HG02840 (cell line): ENCODE measurements around the gene RBPMS2.
"Not testable (repeated sequence)": the region's sequence is repeated elsewhere in the genome, so short reads cannot be mapped to it uniquely, and the experiment has no call there.

Experiments
- ATAC-seq: cut with Tn5 transposase; IDR thresholded peaks from one replicate; pipeline ENCODE4 v1.9.1; 2021; ENCODE audit warnings: mild to moderate bottlenecking, moderate library complexity, moderate number of reproducible peaks; ENCODE audit not compliant: unreplicated experiment, low FRiP score

Gene RBPMS2

DNA sequence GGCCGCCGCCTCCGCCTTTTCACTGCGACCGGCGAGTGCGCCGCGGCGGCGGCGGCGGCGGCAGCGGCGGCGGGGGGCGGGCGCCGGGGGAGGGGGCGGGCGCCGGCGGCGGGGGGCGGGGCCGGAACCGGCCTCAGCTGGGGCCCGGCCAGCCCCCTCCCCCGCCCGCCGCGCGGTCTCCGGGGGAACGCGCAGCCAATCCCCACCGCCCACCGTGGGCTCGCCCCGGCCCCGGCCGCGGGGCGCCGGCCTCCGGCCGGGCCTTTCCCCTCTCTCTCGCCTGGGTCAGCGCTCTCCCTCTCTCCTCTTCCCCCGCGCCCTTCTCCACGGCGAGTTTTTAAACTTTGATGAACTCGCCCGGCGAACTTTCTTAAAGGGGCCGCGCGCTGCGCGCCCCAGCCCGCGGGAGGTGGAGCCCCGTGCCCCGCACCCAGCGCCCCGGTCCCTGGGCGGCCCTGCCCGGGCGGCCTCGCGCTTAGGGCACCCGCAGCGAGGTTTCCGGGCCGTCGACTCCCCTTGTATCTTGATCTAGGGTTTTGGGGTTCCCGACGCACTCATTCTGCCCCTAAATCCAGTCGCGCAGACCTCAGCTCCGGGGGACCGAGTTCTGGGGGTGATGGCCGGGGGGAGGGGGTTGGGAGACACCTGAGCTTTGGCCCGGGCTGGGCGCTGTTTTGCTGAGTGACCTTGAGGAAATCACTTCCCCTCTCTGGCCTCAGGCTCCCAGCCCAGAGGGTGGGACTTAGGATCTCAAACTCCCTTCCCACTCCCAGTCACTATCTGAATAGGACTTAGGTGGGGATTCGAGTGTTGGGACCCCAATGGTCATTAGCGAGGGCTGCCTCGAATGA is at the start of gene RBPMS2:
TSS of gene RBPMS2 (minus strand) at position 39 of the 851 bp plus-strand sequence. CDS start 270 bp downstream, outside the sequence.
- ATAC-seq: no peak

DNA sequence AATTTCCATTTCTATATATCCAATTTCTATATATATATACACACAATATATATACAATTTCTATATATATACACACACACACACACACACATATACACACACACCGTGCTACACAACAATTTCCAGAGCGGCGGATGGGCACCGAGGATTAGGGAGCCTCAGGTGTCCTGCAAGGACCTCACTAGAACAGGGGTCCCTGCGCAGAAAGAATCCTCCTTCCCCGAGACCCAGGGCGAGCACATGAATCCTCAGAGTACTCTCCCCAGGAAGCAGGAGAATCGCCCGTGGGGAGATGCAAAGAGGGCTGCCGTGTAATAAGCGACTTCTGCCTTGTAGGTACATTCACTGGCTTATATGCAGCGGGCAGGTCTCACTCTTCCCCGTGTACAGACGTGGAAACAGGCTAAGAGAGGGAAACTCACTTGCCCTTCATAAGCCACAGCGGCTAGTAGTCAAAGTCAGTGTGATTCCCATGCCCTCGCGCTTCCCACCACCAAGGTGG is 49.6 kb upstream of the RBPMS2 start:
- ATAC-seq: no peak

DNA sequence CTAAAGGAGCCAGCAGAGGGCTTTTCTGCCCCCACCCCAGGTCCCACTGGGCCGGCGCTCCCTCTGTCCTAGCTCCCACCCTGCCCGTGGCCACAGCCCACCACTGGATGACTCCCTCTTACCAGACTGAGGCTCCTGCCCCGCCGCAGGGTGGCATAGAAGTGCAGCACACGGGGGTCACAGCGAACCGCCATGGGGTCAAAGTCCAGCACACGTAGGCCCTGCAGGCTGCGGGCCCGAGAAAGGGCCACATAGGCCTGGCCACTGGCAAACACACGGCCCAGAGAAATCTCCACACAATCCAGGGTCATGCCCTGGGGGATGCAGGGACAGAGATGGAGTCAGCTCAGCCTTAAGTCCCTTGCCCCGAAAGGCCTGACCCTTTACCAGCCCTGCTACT is 41.1 kb upstream of the RBPMS2 start:
- ATAC-seq: no peak

DNA sequence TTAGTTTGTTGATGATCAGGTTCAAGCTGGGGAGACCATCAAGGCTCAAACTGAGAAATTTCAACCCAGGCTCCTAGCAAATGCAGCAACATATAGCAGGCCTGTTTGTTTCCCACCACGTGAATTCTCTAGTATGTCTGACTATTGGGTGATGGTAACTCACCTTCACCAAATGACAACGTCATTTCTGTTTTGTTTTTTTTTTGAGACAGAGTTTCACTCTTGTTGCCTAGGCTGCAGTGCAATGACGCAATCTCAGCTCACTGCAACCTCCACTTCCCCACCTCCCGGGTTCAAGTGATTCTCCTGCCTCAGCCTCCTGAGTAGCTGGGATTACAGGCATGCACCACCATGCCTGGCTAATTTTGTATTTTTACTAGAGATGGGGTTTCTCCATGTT is 39.6 kb upstream of the RBPMS2 start:
- ATAC-seq: not testable (repeated sequence)

DNA sequence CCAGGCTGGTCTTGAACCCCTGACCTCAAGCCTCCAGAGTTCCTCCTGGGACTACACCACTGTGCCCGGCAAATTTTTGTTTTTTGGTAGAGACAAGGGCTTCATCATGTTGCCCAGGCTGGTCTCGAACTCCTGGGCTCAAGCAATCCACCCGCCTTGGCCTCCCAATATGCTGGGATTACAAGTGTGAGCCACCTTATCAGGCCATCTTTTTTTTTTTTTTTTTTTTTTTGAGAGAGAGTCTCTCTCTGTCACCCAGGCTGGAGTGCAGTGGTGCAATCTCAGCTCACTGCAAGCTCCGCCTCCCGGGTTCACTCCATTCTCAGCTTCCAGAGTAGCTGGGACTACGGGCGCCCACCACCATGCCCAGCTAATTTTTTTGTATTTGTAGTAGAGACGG is 38.9 kb upstream of the RBPMS2 start:
- not testable (repeated sequence) for ATAC-seq

DNA sequence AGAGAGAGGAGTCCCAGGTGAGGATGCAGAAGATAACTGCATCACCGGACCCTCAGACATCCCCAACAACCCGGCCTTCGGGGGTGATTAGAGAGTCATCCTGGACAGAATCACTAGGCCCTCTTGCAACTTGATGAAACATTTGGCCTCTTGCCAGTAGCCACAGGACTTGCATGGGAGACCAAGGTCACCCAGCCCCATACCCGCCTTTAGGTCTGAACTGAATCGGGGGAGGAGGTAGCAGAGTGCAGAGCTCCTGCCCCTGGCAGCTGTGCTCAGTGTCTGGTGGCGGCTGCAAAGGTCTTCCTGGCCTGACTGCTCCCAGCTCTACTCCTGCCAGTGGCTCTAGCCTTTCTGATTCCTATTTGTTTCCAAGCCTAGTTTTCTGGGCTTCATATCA is 37.7 kb upstream of the RBPMS2 start:
- ATAC-seq: no peak

DNA sequence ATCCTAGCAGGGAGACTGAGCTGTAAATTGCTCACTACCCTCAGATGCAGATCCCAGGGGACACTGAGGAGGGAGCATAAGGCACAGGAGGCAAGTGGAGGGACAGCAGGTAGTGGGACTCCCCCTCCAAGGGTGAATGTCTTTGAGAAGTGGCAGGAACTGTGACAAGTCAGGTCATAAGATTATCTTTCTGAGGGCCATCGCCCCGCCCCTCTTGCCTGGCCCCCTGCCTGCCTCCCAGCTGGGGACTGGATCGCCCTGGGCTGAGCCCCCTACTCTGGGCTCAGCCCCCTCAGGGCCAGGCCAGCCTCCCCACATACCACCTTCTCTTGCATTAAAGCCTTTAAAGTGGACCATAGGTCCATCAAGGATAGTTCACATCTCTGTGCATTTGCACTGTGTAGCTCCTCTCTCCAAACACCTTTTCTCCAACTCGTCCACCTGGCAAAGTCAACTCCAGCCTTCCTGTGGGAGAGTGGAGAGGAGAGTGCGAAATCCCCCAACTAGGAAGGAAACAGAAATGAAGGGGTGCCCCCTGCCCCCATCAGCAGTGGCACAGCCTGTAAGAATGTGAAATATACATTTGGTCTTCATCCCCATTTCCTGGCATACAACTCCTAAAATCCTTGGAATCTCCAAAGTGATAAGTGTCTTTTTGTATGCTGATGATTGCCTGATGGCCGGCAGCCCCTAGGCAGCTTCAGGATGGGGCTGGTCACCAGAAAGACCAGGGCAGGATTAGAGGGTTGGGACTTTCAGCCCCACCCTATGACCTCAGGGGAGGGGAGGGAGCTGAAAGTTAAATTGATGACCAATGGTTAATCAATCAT is 35.3 kb upstream of the RBPMS2 start:
- no peak for ATAC-seq

DNA sequence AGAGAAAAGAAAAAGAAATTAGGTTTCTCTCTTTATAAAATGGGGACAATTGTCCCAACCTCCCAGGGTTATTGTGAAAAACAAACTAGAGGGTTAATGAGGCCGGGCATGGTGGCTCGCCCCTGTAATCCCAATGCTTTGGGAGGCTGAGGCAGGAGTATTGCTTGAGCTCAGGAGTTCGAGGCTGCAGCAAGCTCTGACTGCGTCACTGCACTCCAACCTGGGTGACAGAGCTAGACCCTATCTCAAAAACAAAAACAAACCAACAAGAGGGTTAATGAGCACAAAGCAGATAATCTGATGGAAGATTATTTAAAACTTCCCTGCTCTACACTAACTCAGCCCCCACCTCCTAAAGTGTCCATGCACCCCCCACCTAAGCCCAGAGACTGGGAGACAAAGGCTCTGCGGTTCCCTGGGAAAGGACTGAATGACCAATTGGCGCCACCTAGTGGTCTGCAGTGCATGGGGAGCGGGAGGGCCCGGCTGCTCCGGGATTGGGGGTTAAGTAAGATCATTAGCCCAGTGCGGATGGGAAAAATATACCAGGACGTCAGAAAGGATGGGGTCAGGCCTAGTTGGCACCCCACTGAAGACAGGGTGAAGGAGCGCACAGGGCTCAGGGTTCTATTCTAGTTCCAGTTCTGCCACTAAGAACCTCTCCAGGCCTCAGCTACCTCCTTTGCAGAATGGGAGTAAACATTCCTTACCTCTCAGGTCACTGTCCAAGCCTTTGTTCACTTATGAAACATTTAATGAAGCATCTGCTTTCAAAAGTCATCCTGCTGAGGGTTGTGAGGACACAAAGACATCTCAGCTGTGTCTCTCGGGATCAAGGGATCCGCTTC is 34.5 kb upstream of the RBPMS2 start:
- ATAC-seq: no peak

DNA sequence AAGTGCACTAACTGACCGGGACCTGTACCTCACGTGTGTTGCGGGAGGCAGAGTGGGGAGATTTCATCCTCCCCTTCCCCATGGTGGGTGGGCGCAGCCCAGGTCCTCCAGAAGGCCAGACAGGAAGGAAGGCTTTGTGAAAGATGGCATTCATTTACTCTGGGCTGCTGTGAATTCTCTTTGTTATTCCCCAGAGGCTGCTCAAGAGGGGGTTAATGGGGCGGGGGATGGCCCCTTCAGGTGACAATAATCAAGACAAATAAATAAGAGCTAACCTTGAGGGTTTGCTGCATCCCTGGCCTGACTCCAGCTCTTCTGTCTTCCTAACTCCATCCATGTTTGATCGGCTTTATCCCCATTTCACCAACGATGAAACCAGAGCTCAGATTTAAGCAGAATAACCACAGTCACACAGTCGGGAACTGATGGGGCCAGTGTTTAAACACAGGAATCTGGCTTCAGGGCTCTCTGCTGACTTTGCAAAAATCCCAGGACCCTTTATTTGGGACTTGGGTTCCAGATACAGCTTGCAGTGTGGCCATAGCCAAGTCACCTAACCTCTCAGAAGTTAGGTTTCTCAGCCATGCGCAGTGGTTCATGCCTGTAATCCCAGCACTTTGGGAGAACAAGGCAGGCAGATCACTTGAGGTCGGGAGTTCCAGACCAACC is 33.5 kb upstream of the RBPMS2 start:
- no peak for ATAC-seq

DNA sequence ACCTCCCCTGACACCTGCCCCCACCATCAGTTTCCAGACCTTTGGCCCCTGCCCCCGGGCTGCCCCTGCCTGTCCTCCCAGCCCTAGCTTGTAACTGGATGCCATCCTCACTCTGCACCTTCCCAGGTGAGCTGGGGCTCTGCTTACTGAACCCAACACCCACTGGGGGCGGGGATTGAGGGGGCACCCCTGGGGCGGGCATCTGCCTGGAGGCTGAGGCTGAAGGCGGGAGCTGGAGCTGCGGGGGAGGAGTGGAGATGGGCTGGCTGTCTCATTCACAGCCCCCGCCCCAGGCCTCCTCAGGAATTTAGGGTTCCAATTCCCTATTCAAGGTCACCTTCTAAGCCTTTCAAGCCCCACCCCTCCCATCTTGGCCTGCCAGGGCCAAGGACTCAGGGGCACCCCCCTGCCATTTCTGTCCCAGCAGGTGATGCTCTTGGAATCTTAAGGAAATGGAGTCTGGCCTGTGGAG is 32.4 kb upstream of the RBPMS2 start:
- no peak for ATAC-seq

DNA sequence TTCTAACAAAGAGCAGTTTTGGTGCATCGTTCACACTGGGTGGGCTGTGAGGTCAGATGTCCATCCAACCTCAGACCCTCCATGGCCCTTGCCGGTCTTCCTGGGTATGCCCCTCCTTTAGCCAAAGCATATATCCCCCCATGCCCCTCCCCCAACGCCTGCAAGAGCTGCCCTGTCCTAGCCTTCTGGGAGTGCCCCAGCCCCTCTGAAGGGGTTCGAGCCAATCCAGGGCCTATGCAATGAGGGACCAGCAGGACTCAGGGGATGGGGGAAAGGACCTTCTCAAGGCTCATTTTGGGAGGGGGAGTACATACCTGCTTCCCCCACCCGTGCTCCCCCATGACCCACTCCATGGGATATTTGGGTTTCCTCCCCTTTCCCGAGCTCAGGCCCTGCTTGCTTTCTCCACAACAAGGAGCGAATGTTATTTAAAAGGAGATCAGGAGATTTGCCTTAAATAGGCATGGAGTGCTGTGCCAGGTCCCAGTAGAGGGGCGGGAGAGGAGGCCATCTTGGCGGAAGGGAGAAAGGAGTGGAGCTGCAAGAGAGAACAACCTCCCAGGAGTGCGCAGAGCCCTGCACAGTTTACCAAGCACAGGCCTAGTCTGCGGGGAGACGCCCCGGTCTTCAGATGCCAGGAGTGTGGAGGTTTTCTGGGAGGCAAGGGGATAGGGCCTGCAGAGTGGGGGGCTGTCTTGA is 31.8 kb upstream of the RBPMS2 start:
- ATAC-seq: no peak

DNA sequence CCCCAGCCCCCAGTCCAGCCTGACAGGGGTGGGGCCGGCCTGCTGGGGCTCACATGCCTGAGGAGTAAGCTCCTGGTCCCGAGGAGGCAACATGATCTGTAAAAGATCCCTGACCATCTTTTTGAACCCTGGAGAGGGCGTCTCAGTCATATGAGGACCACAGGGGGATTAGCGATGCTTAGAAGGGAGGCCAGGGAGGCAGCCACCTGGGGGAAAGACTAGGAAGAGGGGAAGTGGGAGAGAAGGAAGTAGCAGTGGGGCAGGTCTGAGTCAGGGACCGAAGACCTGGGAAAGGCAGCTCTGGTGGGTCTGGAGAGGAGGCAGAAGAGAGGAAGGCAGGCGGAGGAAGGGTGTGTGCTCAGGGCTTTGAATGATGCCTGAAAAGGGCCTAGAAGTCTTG is 31.1 kb upstream of the RBPMS2 start:
- no peak for ATAC-seq

DNA sequence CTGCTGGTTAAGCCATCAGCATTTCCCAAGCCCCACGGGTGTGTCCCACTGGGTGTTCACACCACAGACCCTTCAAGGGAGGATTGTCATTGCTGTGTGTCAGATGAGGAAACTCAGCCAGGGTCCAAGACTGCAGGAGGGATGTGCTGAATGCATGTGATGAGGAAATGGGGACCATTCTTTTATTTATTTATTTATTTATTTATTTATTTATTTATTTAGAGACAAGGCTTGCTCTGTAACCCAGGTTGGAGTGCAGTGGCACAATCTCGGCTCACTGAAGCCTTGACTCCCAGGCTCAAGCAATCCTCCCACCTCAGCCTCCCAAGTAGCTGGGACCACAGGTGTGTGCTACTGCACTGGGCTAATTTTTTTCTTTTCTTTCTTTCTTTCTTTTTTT is 29.2 kb upstream of the RBPMS2 start:
- ATAC-seq: no peak

DNA sequence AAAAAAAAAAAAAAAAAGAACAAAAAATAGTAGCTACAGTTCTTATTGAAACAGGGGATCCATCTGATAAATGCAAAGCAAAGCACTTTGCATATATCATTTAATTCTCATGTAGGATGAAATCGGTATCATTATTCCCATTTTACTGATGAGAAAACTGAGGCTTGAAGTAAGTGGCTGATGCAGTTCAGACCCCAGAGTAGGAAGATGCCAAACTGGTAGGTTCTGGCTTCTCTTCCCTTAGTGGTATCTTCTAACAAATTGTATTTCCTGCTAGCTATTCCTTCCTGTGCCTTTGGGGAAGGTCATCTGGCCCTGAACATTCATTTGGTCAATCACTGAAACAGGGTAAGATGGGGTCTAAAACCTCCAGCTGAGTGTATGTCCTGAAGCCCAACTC is 28.1 kb upstream of the RBPMS2 start:
- no peak for ATAC-seq

DNA sequence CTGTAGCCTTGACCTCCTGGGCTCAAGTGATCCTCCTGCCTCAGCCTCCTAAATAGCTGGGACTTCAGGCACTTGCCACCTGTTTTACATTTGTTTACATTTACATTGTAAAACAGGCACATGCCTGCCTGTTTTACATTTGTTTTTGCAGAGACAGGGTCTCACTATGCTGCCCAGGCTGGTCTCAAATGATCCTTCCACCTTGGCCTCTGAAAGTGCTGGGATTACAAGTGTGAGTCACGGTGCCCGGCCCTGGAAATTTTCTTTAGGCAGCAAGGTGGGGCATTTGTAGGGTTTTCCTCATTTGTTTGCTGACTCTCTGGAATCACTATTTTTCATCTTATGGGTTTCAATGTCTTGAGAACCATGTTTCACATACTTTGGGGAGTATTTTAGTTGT is 25.1 kb upstream of the RBPMS2 start:
- no peak for ATAC-seq

DNA sequence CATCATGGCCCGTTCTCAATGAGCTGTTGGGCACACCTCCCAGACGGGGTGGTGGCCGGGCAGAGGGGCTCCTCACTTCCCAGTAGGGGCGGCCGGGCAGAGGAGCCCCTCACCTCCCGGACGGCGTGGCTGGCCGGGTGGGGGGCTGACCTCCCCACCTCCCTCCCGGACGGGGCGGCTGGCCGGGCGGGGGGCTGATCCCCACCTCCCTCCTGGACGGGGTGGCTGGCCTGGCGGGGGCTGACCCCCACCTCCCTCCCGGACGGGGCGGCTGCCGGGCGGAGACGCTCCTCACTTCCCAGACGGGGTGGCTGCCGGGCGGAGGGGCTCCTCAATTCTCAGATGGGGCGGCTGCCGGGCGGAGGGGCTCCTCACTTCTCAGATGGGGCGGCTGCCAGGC is 23.5 kb upstream of the RBPMS2 start:
- ATAC-seq: not testable (repeated sequence)

DNA sequence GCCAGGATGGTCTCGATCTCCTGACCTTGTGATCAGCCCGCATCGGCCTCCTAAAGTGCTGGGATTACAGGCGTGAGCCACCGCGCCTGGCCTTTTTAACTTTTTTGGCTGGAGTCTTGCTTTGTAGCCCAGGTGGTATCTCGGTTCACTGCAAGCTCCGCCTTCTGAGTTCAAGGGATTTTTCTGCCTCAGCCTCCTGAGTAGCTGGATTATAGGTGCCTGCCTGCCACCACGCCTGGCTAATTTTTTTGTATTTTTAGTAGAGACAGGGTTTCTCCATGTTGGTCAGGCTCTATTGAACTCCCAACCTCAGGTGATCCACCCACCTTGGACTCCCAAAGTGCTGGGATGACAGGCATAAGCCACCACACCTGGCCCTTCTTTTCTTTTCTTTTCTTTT is 20.5 kb upstream of the RBPMS2 start:
- ATAC-seq: not testable (repeated sequence)

DNA sequence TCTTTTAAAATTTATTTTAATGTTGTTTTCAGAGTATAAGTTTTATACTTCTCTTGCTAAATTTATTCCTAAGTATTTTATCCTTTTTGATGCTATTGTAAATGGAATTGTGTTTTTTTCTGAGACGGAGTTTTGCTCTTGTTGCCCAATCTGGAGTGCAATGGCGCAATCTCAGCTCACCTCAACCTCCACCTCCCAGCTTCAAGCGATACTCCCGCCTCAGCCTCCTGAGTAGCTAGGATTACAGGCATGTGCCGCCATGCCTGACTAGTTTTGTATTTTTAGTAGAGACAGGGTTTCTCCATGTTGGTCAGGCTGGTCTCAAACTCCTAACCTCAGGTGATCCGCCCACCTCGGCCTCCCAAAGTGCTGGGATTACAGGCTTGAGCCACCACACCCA is 19.9 kb upstream of the RBPMS2 start:
- ATAC-seq: not testable (repeated sequence)

DNA sequence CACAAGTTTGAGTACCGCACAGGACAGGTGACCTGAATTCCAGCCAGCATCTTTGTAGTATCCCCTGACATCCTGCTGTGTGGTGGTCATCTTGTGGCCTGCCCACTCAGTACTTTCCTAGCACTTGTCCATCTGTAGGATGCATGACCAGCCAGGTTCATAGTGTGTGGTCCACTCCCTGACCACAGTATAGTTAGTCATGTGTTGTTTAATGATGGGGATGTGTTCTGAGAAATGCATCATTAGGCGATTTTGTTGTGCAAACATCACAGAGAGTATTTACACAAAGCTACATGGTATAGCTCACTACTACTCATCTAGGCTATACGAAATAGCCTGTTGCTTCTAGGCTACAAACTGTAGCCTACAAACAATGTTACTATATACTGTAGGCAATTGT is 16.9 kb upstream of the RBPMS2 start:
- no peak for ATAC-seq
